HG03025 (cell line): Measurements from ENCODE around the gene GDE1.
"Not testable (repeated sequence)": the region's sequence is repeated elsewhere in the genome, so short reads cannot be mapped to it uniquely, and the experiment has no call there.

Experiments used
- ATAC-seq: cut with Tn5 transposase; IDR thresholded peaks from one replicate; pipeline ENCODE4 v1.9.1; 2021; ENCODE audit warnings: mild to moderate bottlenecking, moderate library complexity; ENCODE audit not compliant: unreplicated experiment, low FRiP score

GDE1 gene, protein sequence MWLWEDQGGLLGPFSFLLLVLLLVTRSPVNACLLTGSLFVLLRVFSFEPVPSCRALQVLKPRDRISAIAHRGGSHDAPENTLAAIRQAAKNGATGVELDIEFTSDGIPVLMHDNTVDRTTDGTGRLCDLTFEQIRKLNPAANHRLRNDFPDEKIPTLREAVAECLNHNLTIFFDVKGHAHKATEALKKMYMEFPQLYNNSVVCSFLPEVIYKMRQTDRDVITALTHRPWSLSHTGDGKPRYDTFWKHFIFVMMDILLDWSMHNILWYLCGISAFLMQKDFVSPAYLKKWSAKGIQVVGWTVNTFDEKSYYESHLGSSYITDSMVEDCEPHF

DNA sequence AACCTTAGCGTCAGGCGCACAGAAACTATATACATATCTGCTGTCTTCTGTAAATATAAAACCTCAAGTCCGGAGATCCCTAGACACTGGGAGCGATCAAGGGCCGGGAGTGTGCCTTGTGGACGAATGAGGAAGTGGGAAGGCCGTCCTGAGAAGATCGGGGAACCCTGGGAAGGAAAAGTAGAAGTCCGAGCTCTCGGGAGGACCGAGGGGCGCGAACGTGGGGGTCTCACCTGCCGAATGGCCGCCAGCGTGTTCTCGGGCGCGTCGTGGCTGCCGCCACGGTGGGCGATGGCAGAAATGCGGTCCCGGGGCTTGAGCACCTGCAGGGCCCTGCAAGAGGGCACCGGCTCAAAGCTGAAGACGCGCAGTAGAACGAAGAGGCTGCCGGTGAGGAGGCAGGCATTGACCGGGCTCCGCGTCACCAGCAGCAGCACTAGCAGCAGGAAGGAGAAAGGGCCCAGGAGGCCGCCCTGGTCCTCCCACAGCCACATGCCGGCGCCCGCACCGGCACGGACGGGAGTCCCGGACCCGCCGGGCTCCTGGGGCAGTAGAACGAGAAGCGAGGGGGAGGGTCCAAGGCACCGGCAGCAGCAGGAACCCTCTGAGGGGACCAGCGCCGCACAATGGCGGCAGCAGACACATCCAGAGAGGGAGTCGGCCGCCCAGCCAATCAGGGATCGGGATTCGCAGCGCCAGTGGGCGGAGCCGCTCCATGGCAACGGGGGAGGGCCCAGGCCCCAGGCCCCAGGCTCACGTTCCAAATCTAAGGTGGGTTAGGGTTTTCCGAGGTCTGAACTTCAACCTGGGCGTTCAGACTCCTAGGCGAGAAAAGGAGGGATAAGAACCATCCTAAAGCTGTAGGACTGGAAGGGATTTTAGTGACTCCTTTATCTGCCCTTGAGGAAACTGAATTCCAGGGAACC is at the start of gene GDE1:
Gene GDE1, minus strand, starts transcription at position 628 of the 926 bp plus-strand sequence. Its CDS starts 134 bp downstream, at position 494.
- peak; percentile 61 for ATAC-seq

DNA sequence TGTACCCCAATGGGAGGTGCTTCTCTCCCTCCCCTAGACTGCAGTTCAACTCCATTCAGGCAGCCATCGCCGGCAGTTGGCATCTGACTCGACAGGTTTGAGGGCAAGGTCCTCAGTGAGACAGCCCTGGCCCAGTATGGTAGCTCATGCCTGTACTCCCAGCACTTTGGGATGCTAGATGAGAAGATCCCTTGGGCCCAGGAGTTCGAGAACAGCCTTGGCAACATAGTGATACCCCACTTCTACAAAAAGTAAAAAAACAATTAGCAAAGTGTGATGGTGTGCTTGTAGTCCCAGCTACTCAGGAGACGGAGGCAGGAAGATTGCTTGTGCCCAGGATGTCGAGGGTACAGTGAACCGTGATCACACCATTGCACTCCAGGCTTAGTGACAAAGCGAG is 45.7 kb upstream of the GDE1 start:
- ATAC-seq: no peak

DNA sequence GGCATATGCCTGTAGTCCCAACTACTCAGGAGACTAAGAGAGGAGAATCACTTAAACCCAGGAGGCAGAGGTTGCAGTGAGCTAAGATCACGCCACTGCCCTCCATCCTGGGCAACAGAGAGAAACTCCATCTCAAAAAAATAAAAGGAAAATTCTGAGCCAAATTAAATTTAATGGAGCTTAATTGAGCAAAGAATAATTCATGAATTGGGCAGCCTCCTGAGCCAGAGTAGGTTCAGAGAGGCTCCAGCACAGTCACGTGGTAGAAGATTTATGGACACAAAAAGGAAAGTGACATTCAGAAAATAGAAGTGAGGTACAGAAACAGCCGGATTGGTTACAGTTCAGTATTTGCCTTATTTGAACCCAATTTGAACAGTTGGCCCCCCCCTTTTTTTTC is 44.5 kb upstream of the GDE1 start:
- ATAC-seq: no peak

DNA sequence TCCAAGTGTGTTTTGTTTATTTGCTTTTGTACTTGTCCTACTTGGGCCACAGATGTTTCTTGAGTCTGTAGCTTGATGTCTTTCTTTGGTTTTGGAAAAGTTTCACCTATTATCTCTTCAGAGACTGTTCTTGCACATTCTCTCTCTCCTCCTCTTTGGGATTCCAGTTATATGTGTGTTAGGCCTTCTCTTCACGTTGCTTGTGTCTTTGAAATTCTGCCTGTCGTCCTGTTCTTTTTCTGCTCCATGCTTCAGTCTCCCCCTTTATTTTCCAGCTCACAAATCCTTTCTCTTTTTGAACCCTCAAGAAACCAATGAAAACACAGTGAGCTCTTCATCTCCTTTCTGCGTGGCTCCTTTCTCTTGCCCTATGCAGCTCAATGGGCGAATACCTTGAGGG is 41.5 kb upstream of the GDE1 start:
- ATAC-seq: no peak

DNA sequence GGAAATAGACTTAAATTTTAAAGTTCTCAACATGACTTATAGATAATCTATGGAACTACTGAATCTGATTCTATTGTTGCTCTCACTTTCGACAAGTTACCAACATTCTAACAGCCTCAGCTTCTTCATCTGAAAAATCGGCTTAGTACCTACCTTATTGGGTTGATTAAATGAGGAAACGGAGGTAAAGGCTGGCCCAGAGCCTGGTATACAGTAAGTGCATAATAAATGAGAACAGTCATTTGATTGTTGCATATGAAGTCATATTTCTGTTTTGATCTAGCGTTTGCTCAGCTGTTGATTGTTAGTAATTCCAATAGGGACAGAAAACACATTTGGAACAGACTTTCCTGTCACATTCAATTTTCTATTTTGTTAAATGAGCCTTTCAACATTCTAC is 38.2 kb upstream of the GDE1 start:
- no peak for ATAC-seq

DNA sequence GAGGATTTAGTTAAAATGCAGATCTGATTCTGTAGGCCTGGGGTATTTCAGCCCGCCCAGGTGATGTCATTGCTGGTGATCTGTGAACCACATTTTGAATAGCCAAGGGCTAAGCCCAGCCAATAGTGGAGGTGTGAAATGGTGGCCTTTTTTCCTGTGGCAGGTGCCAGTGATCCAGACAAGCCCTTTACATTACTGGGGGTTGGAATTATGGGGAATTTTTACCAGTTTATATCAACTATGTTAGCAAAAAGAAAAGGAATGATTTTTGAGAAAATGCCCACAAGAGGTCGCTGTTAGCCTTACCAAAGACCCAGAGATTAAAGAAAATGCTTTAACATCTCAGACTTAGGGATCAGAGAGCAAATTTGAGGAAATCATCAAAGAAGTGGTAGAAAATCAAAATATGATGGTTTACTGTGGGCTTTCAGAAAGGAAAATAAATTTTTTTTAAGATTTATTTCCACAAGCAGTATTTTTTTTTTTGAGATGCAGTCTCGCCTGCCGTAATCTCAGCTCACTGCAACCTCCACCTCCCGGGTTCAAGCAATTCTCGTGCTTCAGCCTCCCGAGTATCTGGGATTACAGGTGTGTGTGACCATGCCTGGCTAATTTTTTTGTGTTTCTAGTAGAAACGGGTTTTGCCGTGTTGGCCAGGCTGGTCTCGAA is 37.5 kb upstream of the GDE1 start:
- no peak for ATAC-seq

DNA sequence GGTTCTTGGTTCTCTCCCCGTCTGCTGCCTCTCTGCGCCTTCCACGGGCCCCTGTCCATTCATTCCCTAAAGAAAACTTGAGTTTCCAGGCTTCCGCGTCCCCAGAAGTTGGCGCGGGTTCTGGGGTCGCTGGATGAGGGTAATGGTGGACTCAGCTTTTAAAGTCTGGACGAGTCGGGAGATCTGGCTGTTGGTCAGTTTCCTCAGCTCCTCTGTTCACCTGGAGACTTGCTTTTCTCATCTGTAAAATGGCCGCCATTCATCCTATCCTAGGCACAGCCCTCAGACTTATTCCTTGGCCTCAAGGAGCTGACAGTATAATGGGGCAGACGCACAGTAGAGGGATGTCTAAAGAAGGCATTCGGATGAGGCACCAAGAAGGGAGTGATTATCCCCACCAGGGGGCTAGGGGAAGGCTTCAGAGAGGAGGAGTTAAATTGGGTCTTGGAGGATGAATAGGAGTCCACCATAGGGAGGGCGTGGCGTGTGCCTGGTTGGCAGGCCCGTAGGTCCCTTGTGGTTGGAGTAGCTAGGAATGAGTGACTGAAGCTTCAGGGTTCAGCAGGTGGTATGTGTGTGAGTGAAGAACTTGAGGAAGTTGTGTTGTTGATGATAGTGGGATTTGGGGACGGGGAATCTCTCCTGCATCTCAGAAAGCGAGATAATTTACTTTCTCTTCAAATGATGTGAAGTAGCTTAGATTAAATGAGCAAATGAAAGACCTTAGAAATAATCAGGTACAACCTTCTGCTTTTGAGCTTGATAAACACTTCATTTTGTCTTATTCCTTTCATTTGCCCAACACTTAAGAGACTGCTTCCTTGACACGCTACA is 34.3 kb upstream of the GDE1 start:
- ATAC-seq: no peak

DNA sequence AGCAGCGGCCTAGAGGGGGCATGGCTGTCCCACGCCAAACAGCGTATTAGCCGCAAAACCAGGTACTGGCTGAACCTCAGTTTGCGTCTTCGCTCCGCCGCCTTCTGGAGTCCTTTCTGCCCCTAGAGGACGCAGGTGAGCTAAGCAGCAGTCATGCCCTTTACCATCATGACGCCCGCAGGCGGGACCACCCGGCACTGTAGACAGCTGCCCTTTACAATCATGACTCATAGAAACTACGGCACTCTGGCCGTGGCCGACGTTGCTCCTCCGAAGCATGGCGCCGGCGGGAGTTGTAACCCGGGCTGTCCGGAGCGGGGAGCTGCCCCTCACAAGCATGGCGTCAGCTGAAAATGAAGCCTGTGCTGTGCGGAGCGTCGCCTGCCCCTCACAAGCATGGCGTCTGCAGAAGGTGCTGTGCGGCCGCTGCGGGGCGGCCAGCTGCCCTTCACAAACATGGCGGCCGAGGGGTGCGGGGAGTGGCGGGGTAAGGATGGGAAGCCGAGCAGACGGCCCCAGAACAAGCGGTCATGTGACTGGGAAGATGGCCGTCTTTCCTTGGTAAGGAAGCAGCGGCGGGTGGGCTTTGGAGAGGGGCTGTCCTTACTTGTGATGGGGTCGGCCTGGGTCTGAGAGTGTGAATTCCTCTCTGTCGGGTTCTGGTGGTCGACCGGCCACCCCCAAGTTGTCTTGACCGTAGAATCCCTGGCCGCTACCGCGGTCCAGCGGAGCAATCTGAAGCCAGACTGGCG is 33.5 kb upstream of the GDE1 start, which contains the start of gene VPS35L:
Gene VPS35L, plus strand, starts transcription at position 518 of the 752 bp plus-strand sequence. Its CDS starts 27 bp downstream, at position 545.
- peak; percentile 91 for ATAC-seq

DNA sequence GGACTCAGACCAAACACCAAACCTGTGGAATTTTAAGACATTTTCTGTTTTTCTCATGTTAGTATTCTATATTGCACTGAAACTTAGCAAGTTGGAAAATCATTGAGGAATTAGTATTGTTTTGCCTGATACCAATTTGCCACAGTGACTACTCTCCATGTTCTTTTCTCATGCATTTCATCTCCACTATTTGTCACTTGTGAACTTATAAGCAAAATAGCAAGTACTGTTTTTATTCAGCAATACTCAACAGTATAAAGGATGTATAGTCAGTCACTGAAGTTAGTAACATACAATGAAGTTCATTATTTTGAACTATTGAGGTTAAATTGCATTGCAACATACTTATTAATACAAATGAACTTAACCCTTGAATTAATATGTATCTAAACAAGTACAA is 27.8 kb upstream of the GDE1 start:
- no peak for ATAC-seq

DNA sequence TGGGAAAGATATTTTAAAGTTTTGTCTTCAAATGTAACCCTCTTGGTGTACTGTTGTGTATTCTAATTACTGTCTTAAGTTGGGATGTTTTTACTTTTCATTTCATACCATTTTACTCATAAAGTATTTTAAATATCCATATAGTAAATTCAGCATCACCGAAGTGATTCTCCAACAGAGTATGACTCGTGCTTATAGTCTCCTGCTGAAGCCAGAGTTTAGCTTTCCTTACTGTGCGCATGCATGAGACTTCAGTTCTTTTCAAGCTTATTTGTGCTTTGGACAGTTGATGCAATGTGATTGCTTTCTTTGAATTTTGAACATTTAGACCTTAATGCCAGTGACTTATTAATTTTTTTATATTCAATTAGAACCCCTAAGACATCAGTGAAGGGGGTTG is 26.2 kb upstream of the GDE1 start:
- ATAC-seq: no peak

DNA sequence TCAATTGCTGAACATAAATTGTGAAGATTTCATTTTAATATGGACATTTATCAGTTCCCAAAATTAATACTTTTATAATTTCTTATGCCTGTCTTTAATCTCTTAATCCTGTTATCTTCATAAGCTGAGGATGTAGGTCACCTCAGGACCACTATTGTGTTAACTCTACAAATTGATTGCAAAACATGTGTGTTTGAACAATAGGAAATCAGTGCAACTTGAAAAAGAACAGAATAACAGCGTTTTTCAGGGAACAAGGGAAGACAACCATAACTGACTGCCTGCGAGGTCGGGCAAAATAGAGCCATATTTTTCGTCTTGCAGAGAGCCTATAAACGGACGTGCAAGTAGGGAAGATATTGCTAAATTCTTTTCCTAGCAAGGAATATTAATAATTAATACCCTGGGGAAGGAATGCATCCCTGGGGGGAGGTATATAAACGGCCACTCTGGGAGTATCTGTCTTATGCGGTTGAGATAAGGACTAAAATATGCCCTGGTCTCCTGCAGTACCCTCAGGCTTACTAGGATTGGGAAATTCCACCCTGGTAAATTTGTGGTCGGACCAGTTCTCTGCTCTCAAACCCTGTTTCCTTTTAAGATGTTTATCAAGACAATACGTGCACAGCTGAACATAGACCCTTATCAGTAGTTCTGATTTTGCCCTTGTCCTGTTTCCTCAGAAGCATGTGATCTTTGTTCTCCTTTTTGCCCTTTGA is 21.5 kb upstream of the GDE1 start:
- ATAC-seq: not testable (repeated sequence)

DNA sequence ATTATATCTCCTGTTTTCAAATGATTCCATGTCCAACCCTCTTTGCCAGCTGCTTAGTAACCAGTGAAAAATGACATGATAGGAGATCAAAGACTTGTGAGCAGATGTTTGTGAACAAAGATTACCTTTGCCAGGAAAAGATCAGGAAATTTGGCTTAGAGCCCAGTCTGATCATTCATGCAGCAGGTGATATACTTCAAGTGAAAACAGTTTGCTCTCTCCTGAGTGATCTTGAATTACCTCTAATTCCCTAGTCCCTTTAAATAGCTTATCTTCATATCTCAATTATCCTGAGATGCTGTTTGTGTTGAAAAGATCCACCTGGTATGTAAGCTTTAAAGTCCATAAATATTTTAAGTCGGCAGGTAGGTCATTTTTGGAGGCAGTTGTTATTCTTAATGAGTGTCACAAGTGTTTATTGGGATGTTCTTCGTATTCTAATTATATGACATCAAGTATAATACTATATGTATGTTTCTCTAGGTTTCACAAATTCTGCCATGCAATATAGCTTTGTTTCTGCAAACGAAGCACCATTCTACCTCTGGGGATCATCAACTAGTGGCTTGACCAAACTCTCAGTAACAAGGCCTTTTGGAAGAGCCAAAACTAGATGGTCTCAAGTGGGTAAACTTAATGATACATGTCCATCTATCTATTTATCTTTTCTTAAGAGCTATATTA is 20.4 kb upstream of the GDE1 start:
- no peak for ATAC-seq

DNA sequence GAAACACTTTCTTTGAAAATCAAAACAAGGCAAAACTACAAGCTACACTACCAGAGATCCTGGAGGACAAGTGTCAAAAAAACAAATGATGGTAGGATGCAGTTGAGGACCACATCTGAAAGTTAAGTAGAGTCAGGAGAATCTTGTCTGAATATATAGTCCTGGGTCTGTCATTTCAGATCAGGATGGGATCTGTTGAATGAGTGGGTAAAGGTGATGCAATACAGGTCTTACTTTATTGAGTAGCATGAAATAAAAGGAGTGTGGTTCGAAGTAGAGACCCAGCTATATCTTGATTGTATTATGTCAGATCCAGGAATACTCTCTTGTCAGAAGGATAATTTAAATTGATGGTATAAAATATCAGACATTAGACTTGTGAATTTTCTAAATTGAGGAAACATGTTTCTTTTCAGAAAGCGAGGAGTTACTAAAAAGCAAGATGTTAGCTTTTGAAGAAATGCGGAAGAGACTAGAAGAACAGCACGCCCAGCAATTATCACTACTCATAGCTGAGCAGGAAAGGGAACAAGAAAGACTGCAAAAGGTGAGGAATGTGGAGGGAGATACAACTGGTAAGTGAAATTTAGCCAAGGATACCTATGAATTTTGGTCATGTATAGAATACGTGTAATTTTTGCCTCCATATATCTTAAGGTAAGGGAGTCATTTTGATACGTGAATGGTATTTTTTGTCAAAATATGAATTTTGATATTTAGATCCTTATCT is 18.5 kb upstream of the GDE1 start:
- no peak for ATAC-seq

DNA sequence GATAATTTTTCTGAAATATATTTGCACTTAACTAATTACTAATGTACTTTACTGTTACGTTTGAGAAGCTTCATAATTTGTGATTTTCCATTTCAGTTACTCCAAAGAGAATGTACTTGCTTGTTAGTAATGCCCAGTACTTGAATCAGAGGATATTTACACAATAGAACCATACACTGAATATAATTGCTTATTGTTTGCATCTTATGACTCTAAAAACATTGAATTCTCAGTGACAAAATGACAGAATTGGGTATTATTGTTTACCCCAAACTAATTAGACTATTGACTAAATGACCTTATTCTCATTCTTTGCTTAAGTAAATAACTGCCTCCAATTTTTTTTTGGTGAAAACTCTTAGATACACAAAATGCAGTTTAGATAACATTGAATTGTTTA is 10.7 kb upstream of the GDE1 start:
- no peak for ATAC-seq

DNA sequence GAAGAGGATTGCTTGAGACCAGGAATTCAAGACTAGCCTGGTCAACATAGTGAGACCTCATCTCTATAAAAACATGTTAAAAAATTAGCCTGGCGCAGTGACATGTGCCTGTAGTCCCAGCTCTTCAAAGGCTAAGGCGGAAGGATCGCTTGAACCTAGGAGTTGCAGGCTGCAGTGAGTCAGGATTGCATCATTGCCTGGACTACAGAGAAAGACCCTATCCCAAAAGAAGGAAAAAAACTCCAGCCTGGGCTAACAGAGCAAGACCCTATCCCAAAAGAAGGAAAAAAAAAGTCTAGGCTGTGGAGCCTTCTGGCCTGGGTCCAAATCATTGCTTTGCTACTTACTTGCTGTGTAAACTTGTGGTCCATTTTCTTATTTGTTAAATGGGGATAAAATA is 6.8 kb upstream of the GDE1 start:
- no peak for ATAC-seq

DNA sequence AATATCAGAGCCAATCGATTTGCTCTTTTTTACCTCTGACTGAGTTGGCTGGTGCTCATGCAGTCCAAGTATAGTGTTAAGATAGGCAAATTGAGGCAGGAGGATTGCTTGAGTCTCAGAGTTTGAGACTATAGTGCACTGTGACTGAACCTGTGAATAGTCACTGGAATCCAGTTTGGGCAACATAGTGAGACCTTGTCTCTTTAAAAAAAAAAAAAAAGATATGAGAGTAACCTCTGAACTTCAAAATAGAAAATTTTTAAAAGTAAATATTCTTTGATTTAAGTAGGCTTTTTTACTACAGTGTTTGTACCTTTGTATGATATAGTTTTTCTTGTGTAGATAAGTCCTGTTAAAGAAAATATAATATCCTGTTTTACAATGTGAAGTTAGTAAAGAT is 5.3 kb upstream of the GDE1 start:
- ATAC-seq: no peak

DNA sequence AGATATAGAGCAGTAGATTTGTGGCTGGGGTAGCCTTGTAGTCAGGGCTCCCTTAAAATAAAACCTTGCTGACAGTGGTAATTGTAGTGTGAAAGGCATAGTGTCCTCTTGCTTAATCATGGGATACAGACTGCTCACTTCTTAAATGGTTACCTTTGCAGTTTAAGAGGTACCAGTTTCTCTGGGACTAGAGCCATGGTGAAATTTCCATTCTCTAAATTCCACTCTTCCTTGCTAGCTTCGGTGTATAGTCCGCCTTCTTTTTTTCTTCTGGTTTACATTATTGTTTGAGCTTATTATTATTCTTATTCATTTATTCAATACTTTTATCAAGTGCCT is 3.5 kb upstream of the GDE1 start:
- ATAC-seq: no peak
